RCC 7860 (cell line): ENCODE measurements around the gene BTBD18.

Experiments used
- DNase-seq: peaks from one replicate; pipeline ENCODE4 v3.0.0-alpha.2; 2015; ENCODE audit warnings: low spot score
- FAIRE-seq: peaks from 2 replicates; lab custom pipeline; 2012; peaks lifted over from hg19 to GRCh38; lab: Jason Lieb, UNC

BTBD18 gene

DNA sequence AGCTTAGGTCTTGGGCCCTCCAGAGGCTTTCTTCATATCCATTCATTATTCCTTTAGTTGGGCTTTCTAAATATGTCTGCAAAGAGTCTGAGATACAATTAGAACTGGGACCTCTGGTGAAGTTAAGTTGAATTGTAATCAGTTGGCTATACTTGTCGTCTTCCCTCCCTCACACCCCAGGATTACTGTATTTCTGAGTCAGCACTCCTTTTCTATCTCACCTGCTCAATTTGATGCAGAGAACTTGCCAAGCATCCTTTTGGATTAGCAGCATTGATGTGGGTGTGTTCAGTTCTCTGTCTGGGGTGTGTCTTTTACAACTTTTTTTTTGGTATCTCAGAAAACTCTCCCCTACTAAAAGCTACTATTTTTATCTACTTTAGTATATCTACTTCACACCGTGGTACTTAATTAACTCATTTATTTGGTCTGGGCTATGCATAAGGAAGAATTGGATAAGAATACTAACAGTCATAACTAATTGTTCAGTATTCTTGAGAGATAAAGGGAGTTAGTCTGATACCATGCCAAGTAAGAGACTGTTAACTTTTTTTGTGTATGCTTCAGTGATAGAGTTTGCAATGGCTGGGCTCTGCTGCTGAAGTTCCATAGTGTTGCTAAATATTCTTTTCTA, 25.1 kb upstream of the BTBD18 start:
- no peak for FAIRE-seq
- no peak for DNase-seq

GRCh38 chr11:57776031-57776521, 24.5 kb upstream of the BTBD18 start:
- no peak for FAIRE-seq
- no peak for DNase-seq

DNA sequence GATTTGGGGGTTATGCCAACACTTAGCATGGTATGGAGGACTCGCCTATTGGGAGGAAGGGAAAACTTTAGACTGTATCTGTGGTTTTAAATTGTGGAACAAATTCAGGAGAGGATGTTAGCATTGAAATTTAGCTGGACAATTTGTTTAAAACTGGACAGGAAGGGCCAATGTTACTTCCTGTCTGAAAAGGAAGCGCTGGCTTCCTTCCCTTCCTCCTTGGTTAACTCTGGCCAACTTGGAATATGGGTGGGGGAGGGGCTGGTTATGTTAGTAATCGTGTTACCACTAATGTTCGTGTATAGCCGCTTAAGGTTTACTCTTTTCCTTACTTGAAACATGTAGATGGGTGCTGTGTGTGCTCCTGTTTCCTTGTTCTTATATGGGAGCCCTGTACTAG, 23.9 kb upstream of the BTBD18 start:
- DNase-seq = no peak
- no peak for FAIRE-seq

DNA sequence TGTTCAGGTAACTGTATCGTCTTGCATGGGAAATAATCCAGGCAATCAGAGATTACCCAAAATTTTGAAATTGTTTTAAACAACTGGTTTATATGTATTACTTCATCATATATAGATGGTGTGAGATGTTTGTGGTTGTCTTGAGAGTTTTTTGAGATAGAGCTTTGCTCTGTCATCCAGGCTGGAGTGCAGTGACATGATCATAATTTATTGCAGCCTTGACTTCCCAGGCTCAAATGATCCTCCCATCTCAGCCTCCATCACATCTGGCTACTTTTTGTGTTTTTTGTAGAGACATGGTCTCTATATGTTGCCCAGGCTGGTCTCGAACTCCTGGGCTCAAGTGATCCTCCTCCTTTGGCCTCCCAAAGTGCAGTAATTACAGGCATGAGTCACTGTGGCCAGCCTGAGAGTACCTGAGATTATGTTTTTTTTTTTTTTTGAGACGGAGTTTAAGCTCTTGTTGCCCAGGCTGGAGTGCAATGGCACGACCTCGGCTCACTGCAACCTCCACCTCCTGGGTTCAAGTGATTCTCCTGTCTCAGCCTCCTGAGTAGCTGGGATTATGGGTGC, 21.5 kb upstream of the BTBD18 start:
- FAIRE-seq (no peak), DNase-seq (no peak)

GRCh38 chr11:57772562-57772961, 20.9 kb upstream of the BTBD18 start:
- DNase-seq (peak; percentile 4), FAIRE-seq (no peak)

DNA sequence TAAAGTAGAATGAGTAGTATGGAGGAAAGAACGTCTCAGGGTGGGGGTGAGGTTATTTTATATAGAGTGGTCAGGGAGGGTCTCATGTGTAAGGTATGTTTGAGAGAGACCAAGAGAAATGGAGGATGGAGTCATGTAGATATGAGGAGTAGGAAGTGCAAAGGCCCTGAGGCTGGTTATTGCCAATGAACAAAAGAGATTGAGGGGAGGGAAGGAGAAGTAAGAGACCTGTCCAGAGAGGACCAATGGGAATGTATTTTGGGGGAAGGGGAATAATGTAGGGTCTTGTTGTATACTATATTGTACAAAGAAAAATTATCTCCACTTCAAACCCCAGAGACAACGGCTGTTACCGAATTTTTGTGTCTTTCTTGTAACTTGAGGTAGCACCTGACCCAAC, 19.7 kb upstream of the BTBD18 start:
- DNase-seq (no peak), FAIRE-seq (no peak)

- no peak for FAIRE-seq
- no peak for DNase-seq
Observed at GRCh38 chr11:57770793-57771192, 19.2 kb upstream of the BTBD18 start.

DNA sequence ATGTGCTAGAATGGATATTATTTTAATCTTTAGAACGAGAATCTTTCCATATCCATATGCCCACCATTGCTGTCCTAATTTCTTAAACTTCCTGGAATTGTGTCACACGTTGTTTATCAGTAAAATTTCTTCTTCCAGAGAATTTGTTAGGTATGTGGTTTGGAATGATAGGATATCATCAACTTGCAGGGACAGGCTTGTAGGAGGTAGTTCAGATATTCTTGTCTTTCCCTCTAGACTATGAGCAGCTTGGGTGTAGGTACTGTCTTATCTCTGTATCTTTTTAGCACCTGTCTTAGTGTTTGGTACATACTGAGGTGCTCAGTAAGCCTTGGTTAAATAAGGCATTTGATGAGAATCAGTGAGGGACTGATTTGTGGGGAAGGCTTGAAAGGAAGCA, 13.4 kb upstream of the BTBD18 start:
- FAIRE-seq (no peak), DNase-seq (no peak)

DNA sequence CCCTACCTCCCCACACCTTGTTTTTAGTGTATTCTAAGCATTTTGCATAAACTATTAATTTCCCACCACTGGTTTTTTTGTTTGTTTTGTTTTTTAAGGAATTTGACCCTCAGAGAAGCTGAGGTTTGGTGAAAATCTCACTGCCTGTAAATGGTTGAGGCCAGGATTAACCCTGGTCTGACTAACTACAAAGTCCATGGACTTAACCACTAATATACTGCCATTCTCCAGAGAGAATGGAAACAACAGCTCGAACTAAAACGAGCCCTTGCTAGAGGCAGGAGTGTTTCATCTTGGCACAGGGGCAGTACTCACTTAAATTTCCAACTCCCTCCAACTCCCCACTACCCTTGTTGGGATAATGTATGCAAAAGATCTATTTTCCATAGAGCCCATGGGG, 12.9 kb upstream of the BTBD18 start:
- DNase-seq (no peak), FAIRE-seq (no peak)

GRCh38 chr11:57764021-57764420, 12.4 kb upstream of the BTBD18 start:
- DNase-seq (no peak), FAIRE-seq (no peak)

DNA sequence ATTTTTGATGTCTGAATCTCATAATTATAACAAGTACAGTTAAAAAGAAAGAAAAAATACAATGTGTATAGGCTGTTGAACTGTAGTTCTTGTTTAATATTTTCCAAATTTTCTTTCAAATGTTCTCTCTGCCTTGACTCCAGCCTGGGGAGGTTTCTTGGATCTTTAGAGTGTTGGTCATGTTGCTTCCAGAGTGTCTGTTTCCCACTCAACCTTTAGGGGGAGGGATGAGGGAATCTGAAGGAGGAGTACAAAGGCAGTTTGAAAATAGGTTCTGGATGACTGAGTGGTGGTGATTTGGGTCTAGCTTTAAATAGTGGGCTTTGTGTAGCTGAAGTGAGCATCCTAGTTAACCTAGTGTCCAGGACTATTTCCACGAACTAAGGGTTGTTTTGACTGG, 11.9 kb upstream of the BTBD18 start:
- peak; percentile 28 for FAIRE-seq
- peak; percentile 31 for DNase-seq

GRCh38 chr11:57762235-57762861, 10.7 kb upstream of the BTBD18 start:
- FAIRE-seq = no peak

GRCh38 chr11:57761301-57762234, 9.9 kb upstream of the BTBD18 start, which contains the start of gene CTNND1:
Gene CTNND1, plus strand, starts transcription at chr11:57761802. Its CDS starts 29,677 bp downstream, at chr11:57791479.
- DNase-seq (peak; percentile 92), FAIRE-seq (peak; percentile 94)

More at GRCh38 chr11:57762235-57762861, 10.7 kb upstream of the BTBD18 start:
- no peak for DNase-seq

- DNase-seq = no peak
- no peak for FAIRE-seq
Observed at GRCh38 chr11:57758174-57758573, 6.6 kb upstream of the BTBD18 start.

GRCh38 chr11:57752954-57753353, 1.3 kb upstream of the BTBD18 start:
- no peak for DNase-seq

GRCh38 chr11:57751176-57751575, 443 bp downstream of the BTBD18 start:
- no peak for DNase-seq
- FAIRE-seq = no peak

More at GRCh38 chr11:57752954-57753353, 1.3 kb upstream of the BTBD18 start:
- FAIRE-seq = no peak

GRCh38 chr11:57746920-57747319, 4.7 kb downstream of the BTBD18 start:
- DNase-seq (no peak), FAIRE-seq (no peak)

DNA sequence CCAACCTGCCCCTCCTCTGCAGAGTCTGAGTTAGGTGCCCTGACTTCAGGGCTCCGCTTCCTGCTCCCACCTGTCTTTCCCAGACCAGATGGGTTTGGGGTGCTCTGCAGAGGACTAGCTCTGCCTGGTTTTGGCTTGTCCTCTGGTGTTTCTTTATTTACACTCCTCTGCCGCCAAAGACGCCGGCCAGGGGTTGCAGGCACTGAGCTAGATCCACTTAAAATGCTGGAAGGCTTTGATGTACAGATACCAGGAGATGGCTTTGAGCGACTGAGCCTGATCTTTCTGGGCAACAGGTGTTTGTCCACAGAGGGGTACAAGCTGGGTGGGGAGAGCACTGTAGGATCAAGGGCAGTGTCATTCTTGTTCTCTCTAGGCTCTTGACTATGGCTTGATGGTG, 6.4 kb downstream of the BTBD18 start:
- FAIRE-seq (no peak), DNase-seq (no peak)

GRCh38 chr11:57744357-57744756, 7.3 kb downstream of the BTBD18 start:
- DNase-seq (no peak), FAIRE-seq (no peak)

DNA sequence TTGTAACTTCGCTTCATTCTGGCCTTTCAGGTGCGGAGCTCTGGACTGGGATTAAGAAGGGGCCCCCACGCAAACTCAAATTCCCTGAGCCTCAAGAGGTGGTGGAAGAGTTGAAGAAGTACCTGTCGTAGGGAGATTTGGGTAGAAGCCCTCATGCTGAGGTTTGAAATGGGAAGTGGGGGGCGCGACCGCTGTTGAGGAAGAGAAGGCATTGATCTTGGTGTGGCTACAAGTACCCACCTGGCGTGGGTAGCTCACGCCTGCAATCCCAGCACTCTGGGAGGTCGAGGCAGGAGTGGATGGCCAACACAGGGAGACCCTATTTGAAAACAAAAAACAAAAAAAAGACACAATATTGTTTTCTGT, 9.5 kb downstream of the BTBD18 start:
- FAIRE-seq (no peak), DNase-seq (no peak)
